A673 (cell line): ENCODE data around the gene FILIP1. TPM values are rescaled to one million over a fixed set of nuclear protein-coding genes. Genes with fewer than 3 reads are reported as not detected.

ENCODE experiments used
- BruUV-seq: library from RNA; stranded (reverse); fragments of 400-500 nt; replicated peaks from 2 replicates; lab custom pipeline; 2021; lab: Mats Ljungman, UMichigan
- CTCF ChIA-PET: fragments of 300-600 bp; sonication (Branson Sonifier 250); formaldehyde crosslinking; loops from one replicate; lab custom pipeline; 2022; ENCODE audit warnings: antibody characterized with exemption; lab: Charles Lee
- POLR2A ChIA-PET: fragments of 300-600 bp; sonication (Branson Sonifier 250); formaldehyde crosslinking; loops from one replicate; lab custom pipeline; 2022; ENCODE audit warnings: antibody characterized with exemption; ENCODE audit not compliant: low non-redundant PET; lab: Charles Lee
- DNase-seq: peaks from one replicate; pipeline ENCODE4 v3.0.0-alpha.2; 2015; ENCODE audit warnings: low spot score
- H3K27ac ChIP-seq: fragments of 200-600 bp; sonication (generic); 2 replicates; pipeline ENCODE4 v1.5.1; 2016; ENCODE audit warnings: mixed run types, low read depth, mild to moderate bottlenecking, mixed read lengths, antibody characterized with exemption, low read length; ENCODE audit not compliant: poor library complexity, severe bottlenecking
- H3K27me3 ChIP-seq: fragments of 200-600 bp; sonication (generic); replicated peaks from 2 replicates; pipeline ENCODE4 v1.6.1; 2017; ENCODE audit warnings: mixed run types, low read depth, mild to moderate bottlenecking, mixed read lengths, antibody characterized with exemption, low read length; ENCODE audit not compliant: insufficient read depth, poor library complexity
- H3K36me3 ChIP-seq: fragments of 200-600 bp; sonication (generic); 2 replicates; pipeline ENCODE4 v1.6.1; 2016; ENCODE audit warnings: mixed run types, mild to moderate bottlenecking, mixed read lengths, antibody characterized with exemption, low read length; ENCODE audit not compliant: insufficient read depth, poor library complexity, severe bottlenecking
- H3K4me1 ChIP-seq: fragments of 200-600 bp; sonication (generic); 2 replicates; pipeline ENCODE4 v1.6.1; 2017; ENCODE audit warnings: mixed run types, mild to moderate bottlenecking, mixed read lengths, antibody characterized with exemption, low read length; ENCODE audit not compliant: insufficient read depth, poor library complexity, severe bottlenecking
- H3K4me3 ChIP-seq: fragments of 200-600 bp; sonication (generic); 2 replicates; pipeline ENCODE4 v1.5.1; 2016; ENCODE audit warnings: low read depth, mixed run types, mild to moderate bottlenecking, mixed read lengths, low read length; ENCODE audit not compliant: poor library complexity, severe bottlenecking
- H3K9me3 ChIP-seq: fragments of 200-600 bp; sonication (generic); 2 replicates; pipeline ENCODE4 v1.6.1; 2016; ENCODE audit warnings: mixed run types, low read depth, mild to moderate bottlenecking, mixed read lengths, antibody characterized with exemption, low read length; ENCODE audit not compliant: poor library complexity, severe bottlenecking
- CTCF ChIP-seq: fragments of 300-800, 200-600 bp; sonication (generic); conservative IDR thresholded peaks from 2 replicates; pipeline ENCODE4 v1.5.1; 2017; ENCODE audit warnings: low read depth, mild to moderate bottlenecking, antibody characterized with exemption, low read length, moderate library complexity, mixed read lengths
- EZH2 ChIP-seq: fragments of 200-600 bp; sonication (generic); IDR thresholded peaks from 2 replicates; pipeline ENCODE4 v1.6.1; 2017; ENCODE audit warnings: borderline replicate concordance, low read depth, mild to moderate bottlenecking, mixed read lengths, antibody characterized with exemption, low read length; ENCODE audit not compliant: poor library complexity, severe bottlenecking
- intact Hi-C: fragments of 100-400 bp; cut with micrococcal nuclease; formaldehyde crosslinking; loops from one replicate; pipeline ENCODE4 v1.10.0; 2022; ENCODE audit not compliant: unreplicated experiment
- total RNA-seq: library from RNA; stranded (reverse); gene quantifications from 2 replicates; pipeline ENCODE4 v1.2.3, GENCODE V29; 2021

Gene FILIP1
- total RNA-seq, 1 experiment from 2014 or later = 0.32 TPM

- no peak for DNase-seq
- H3K36me3 ChIP-seq = no peaks in the 10 kb centered on the region
- ChIA-PET POLR2A (no interaction called here), CTCF (no interaction called here)
- no peaks in the 10 kb centered on the region for H3K27me3 ChIP-seq
- no TSS peak for BruUV-seq
- H3K4me1 ChIP-seq = no peaks in the 10 kb centered on the region
- no peak for TF ChIP-seq EZH2
- no peaks in the 10 kb centered on the region for H3K9me3 ChIP-seq
- intact Hi-C loops = no loop called here
- no peak overlapping the region for H3K4me3 ChIP-seq
- no peak overlapping the region for H3K27ac ChIP-seq
Observed at GRCh38 chr6:75391276-75391675, 102.3 kb downstream of the FILIP1 start.

GRCh38 chr6:75386050-75386770 is 107.4 kb downstream of the FILIP1 start:
- ChIA-PET CTCF (no interaction called here), POLR2A (no interaction called here)
- H3K4me3 ChIP-seq = no peak overlapping the region
- no peaks in the 10 kb centered on the region for H3K9me3 ChIP-seq
- intact Hi-C loops = no loop called here
- H3K4me1 ChIP-seq = peaks cover 21% of the 10 kb centered on the region
- TF ChIP-seq EZH2 = no peak
- no peak for TF ChIP-seq CTCF
- DNase-seq = no peak
- H3K27me3 ChIP-seq = no peaks in the 10 kb centered on the region
- no peak overlapping the region for H3K27ac ChIP-seq
- H3K36me3 ChIP-seq = no peaks in the 10 kb centered on the region
- BruUV-seq = no TSS peak

DNA sequence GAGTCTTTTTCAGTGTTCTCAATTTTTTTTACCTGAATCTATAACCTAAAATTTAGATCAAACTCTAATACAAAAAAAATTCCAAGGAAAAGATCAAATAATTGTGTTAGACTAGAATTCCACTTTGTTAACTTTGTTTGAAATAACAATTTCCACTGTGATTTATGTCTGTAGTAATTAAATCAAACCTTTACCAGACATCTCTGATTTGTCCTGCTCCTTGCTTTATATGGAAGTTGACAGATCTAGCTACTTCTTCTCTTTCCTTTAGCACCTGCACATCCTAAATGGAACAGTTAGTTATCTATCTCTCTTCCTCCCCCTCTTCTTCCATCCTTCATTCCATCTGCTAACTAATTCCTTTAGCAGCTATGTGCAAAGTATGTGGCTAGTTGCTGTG is 109.5 kb downstream of the FILIP1 start:
- H3K36me3 ChIP-seq = no peaks in the 10 kb centered on the region
- DNase-seq = no peak
- no peak for TF ChIP-seq EZH2
- TF ChIP-seq CTCF = no peak
- POLR2A ChIA-PET = no interaction called here
- H3K27ac ChIP-seq = no peak overlapping the region
- no peaks in the 10 kb centered on the region for H3K27me3 ChIP-seq
- no TSS peak for BruUV-seq
- no peak overlapping the region for H3K4me3 ChIP-seq
- intact Hi-C loops = no loop called here
- CTCF ChIA-PET = no interaction called here
- H3K4me1 ChIP-seq = peaks cover 21% of the 10 kb centered on the region
- H3K9me3 ChIP-seq = no peaks in the 10 kb centered on the region

- BruUV-seq = no TSS peak
- Histone ChIP-seq H3K27ac (peak overlapping the region; percentile 69), H3K4me1 (peaks cover 21% of the 10 kb centered on the region), H3K36me3 (no peaks in the 10 kb centered on the region), H3K27me3 (no peaks in the 10 kb centered on the region), H3K9me3 (no peaks in the 10 kb centered on the region), H3K4me3 (no peak overlapping the region)
- intact Hi-C loops = no loop called here
- ChIA-PET POLR2A (no interaction called here), CTCF (no interaction called here)
- DNase-seq = no peak
- no peak for TF ChIP-seq CTCF
- TF ChIP-seq EZH2 = no peak
Observed at GRCh38 chr6:75382634-75382900, 111.0 kb downstream of the FILIP1 start.
